Measurements from ENCODE around the gene TLE6.
"Not testable (repeated sequence)": the region's sequence is repeated elsewhere in the genome, so short reads cannot be mapped to it uniquely, and the experiment has no call there.

TLE6 gene

DNA sequence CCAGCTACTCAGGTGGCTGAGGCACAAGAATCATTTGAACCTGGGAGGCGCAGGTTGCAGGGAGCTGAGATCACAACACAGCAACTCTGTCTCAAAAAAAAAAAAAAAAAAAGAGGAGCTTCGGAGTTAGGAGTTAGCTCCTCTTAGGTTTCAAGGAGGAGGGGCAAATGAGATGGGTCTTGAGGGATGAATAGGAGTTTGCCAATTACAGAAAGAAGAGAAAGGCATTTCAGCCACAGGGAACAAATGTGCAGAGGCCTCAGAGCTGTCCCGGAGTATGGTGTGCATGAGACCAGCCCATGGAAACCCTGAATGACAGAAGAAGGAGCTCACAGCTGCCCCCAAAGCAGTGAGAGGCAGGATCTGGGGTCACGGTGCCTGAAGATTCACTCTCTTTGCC lies 27.2 kb downstream of the TLE6 start:
- DNase-seq (ENCODE audit: low read depth) = no peak

DNA sequence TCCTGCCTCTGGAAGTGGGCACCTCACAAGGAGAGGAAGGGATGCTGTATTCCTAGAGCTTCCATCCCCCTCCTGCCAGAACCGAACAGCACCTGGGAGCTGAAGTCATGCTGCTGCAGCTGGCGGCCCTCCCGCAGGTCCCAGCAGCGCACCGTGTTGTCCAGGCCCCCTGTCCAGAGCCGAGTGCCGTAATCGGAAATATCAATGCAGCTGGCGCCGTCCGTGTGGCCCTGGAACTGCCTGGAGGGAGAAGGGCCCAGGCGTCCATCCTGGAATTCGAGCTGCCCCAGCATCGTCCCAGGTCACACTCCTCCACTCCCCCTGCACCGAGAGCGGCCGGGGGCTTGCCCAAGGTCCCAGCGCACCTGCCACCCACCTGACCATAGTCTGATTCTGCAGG lies 28.0 kb downstream of the TLE6 start:
- no peak for DNase-seq (ENCODE audit: low read depth)

DNA sequence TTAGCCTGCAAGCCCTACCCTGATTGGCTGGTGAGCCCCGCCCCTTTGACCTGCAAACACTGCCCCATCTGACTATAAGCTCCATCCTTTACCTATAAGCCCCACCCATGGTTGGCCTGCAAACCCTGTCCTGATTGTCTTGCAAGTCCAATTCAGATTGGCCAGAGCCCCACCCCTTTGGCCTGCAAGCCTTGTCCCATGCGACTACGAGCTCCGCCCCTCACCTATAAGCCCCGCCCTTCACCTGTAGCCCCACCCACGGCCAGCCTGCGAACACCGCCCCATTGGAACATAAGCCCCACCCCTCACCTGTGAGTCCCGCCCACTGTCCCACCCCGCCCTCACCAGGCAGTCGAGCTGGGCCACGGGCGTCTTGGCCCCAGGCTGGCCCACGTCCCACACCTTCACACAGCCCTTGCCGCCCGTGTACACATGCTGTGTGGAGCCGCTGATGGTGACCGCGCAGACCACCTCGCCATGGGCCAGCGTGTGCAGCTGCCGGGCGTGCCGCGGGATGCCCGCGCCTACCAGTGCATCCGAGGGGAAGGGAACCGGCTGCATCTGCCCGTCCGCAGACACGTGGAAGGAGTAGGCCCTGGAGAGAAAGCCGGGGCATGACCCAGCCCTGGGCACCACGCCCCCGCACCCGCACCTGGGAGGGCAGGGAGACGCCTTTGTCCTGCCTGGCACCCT lies 28.9 kb downstream of the TLE6 start:
- no peak for DNase-seq (ENCODE audit: low read depth)

DNA sequence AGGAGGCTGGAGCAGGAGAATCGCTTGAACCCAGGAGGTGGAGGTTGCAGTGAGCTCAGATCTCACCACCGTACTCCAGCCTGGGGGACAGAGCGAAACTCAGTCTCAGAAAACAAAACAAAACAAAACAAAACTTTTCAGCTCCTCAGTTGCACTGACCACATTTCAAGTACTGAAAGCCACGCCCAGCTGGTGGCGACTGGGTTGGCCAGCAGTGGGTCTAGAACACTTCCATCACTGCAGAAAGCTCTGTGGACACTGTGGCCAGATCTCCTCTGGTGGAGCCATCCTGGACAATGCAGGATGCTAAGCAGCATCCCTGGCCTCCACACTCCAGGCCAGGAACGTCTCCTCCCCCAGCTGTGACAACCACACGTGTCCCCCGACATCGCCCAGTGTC lies 30.6 kb downstream of the TLE6 start:
- no peak for DNase-seq (ENCODE audit: low read depth)

DNA sequence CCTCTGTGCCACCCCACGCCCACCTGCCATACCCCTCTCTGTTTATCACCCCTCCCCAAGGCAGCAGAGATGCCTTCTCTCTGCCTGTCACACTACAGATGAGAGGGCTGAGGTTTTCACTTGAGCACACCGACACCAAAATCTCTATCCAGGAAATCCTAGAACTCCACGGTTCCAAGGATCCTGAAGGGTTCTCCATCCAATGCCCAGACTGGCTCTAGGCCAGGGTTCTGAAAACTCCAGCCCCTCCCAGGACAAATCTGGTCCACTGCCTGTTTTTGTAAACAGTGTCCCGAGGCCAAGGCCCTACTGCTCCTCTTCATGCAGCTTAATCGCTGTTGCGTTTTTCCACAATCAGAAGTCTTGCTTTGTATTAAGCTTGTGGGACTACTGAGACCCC lies 31.6 kb downstream of the TLE6 start:
- DNase-seq (ENCODE audit: low read depth) = no peak

DNA sequence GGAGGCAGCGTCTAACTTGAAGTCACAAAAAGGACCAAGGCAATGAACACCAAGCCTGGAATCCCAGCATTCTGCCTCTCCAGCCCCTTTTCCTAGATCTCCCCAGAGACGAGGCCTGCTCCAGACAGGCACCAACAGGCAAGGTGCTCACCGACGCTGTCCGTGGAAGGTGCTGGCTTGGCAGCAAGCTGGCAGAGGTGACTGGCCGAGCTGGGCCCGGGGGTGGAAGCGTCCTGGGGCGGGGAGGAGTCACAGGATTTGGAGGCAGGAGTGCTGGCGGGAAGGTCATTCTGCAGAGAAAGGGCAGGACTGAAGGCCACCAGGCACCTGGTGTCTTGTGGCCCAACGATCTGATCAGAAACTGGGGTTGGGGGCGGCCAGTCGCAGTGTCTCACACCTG lies 33.5 kb downstream of the TLE6 start:
- DNase-seq (ENCODE audit: low read depth) = no peak

DNA sequence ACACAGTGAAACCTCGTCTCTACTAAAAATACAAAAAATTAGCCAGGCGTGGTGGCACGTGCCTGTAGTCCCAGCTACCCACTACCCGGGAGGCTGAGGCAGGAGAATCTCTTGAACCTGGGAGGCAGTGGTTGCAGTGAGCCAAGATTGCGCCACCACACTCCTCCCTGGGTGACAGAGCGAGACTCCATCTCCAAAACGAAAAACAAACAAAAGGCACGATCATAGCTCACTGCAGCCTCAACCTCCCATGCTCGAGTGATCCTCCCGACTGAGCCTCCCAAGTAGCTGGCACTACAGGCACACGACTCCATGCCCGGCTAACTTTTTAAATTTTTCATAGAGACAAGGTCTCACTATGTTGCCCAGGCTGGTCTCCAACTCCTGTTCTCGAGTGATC lies 34.7 kb downstream of the TLE6 start:
- not testable (repeated sequence) for DNase-seq (ENCODE audit: low read depth)

DNA sequence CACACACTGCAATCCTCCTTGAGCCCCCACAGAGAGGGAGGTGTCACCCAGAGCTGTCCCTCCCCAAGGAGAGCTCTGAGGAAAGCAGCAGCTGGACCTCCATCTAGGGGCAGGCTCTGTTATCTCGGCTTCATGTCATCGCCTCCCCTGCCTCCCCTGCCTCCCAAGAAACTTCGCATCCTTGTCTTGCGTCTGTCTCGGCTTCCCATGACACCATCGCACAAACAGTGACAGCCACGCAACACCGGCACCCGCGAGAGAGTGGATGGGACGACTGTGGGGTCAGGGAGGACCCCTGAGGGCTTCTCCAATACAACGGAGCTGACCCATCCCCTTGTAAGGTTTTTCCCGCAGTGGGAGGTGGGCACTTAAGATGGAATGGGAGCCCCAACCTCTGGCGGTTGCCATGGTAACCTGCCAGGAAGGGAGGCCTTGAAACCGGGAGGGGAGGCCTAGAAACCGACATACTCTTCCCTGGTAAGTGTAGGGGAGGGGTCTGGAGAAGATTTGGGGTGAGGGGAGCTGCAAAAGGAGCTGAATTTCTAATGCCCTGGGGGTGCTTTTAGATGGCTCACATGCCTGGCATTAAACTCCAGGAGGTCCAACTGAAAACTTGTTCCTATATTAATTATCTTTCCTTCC lies 35.4 kb downstream of the TLE6 start:
- no peak for DNase-seq (ENCODE audit: low read depth)

DNA sequence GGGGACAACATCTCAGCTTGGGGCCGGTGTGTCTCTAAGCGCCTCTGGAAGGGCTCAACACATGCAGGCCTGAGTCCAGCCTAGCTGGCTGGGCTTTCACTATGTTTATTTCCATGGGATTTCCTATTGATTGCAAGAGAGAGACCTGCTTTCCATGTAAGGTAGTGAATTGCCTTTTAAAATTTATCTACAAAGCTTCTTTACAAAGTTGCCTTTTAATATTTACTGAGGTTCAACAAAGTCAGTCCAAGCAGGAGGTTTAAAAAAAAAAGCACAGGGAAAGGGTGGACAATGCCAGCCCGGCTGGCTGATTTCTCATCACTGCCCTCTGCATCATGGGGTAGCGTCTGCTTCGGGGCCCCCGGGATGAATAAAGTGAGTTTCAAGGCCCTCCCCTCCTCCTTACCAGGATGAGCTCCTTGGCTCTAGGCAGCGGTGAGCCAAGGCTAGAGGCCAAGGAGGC lies 35.9 kb downstream of the TLE6 start:
- no peak for DNase-seq (ENCODE audit: low read depth)

DNA sequence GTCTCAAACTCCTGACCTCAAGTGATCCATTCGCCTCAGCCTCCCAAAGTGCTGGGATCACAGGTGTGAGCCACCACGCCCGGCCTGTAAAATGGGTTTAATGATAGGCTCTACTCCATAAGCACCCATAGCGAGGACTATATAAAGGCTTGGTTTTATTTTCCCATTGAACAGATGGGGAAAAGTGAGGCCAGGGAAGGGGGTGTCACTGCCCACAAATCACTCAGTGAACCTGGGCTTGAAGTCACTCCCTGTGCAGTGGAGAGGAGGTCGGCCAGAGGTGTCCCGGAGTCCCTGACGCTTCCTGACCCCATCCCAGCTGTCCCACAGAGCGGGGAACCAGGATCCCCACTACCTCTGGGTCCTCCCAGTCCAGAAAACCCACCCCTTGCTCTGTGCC lies 36.8 kb downstream of the TLE6 start:
- DNase-seq (ENCODE audit: low read depth) = no peak

DNA sequence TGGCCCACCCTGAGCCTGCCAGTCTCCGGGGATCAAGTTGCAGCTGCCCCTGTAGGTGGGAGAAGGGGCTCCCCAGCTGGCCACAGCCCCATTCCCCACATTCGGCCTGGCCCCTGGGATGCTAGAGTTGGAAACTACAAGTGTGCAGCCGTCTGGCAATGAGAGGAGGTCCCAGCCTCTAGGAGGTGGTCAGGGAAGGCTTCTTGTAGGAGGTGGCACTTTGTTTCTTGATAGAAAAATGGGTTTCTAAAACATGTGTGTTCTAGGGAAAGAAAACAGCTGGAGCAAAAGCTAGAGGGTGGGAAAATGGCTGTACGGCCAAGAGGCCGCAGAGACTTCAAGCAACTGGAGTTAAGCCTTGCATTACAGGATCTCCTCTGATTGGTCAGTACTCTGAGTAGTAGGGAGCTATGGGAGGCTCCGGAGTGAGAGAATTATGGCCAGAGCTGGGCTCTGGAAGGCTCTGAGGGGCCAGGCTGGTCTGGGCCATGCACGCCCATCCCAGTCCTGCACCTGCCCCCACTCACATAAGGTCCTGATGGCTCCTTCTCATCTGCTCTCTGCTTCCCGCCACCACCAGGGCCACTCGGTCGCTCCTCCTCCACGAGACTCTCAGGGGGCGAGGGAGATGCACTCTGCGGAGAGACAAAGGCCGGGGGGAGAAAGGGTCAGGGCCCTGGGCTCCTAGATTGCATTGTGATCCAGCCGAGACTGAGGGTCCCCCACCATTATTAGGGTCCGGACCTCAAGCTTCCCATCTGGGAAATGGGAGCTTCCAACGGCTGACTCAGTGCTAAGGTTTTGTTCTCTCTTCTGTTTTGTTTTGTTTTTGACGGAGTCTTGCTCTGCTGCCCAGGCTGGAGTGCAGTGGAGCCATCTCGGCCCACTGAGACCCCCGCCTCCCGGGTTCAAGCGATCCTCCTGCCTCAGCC lies 38.0 kb downstream of the TLE6 start:
- DNase-seq (ENCODE audit: low read depth) = no peak

DNA sequence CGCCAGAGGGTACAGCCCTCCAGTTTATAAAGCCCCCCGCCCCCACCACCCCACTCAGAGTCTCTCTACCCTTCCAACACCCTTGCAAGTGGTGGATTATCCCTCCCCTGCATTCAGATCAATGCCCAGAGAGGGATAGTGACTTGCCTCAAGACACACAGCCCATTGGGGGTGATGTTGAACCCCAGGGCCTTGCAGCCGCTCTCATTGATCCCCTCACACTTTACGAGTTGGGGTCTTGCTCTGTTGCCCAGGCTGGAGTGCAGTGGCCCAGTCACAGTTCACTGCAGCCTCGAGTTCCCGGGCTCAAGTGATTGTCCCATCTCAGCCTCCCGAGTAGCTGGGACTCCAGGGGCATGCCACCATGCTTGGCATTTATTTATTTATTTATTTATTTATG lies 40.6 kb downstream of the TLE6 start:
- no peak for DNase-seq (ENCODE audit: low read depth)

DNA sequence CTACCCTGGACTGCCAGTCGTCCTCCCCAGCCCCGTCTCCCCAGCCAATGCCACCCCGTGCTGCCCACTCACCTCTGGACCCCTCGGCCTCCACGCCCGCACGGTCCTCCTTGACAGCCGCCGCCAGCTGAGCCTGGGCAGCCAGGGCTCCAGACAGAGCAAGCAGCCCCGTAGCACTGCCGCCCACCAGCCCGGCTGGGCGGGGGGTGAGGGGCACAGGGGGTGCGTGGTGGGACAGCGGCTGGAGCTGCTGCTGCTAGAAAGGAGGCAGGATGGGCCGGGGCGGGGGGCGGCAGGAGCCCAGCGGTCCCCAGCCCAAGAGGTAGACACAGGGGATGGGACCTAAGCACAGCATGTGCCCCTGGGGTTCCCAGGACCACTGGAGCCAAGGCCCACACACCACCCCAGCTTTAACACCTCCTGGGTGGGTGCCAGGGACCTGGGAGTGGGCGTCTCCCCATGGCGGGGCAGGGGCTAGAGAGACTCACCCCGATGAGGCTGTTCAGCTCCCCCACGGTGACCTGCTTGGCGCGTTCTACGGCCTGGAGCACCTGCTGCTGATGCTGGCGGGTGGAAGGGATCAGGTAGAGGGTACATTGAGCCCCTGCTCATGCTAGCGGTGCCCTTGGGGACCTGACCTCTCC lies 42.0 kb downstream of the TLE6 start:
- no peak for DNase-seq (ENCODE audit: low read depth)

DNA sequence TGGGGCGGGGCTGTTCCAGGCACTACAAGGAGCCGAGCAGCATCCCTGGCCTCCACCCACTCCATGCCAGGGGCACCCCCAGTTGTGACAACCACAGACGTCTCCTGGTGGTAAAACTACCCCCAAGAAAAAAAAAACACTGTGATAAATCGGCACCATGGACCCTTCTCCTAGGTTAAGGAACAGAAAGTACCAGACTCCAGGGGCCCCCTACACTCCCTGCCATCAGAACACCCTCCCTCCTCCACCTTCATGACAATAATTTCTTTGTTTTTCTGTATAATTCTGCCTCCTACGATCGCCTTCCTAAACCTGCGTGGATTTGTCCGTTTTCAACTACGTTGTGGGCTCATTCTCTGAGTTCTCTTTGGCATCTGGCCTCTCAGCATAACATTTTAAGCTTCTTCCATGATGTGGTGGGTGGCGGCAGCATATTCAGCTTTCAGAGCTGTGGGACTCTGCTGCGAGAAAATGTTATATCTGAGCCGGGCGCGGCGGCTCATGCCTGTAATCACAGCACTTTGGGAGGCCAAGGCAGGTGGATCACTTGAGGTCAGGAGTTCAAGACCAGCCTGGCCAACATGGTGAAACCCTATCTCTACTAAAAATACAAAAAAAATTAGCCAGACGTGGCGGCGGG lies 43.1 kb downstream of the TLE6 start:
- DNase-seq (ENCODE audit: low read depth) = no peak

DNA sequence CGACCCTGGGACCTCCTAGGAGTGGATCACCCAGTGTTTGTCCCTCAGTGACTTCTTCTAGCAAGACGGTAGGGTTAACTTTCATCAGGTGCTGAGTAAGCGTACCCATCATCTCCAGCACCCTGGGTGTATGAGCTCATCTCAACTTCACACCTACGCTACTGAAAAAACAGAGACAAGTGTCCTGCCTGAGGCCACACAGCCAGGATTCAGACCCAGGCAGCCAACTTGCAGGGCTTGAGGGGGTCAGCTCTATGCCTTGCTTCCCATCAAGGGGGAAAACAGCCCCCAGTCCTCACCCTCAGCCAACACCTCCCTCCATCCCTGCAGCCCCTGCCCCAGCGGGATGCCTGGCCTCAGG lies 47.1 kb downstream of the TLE6 start:
- DNase-seq (ENCODE audit: low read depth) = no peak

DNA sequence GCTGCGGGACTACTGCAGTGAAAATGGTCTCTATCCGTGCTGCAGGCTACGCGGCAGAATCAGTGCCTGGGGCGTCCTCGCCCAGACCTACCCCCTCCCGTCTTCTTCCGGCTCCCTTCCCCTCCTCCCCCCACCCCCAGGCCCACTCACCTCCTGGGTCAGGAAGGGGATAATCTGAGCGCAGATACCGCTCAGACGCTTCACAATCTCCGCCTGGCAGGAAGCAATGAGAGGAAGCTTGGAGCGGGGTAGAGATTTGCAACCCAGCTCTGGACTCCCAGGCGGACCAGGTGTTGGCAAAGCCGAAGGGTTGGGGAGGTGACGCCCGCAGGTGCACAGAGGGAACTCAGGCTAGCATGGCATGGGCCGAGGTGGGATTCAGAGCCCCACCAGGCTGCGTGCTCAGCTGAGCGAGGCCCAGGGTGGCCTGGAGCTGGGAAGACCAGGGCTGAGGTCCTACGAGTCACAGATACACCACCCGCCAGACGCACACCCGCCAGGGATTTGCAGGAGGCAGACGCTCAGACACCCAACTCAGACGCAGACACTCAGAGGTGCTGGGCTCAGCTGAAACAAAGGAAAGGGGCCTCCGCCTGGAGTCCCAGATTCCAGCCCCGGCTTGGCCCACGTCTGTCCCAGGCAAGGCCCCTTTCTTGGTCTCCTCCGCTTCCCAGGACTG lies 47.6 kb downstream of the TLE6 start:
- DNase-seq (ENCODE audit: low read depth) = no peak

DNA sequence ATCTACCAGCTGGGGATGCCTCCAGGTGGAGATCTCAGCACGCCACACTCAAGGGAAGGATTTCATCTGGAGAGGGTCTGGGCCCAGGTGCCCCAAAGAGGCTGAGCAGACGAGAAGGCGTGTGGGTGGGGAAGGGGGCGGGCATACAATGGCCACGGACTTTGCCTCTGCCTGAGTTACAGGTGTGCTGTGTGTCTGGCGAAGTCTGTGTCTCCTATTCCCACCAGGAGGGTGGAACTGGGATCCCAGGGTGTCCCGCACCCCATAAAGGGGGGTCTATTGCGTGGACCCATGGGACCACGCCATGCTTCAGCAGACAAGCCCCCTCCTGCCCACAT lies 48.2 kb downstream of the TLE6 start:
- no peak for DNase-seq (ENCODE audit: low read depth)

DNA sequence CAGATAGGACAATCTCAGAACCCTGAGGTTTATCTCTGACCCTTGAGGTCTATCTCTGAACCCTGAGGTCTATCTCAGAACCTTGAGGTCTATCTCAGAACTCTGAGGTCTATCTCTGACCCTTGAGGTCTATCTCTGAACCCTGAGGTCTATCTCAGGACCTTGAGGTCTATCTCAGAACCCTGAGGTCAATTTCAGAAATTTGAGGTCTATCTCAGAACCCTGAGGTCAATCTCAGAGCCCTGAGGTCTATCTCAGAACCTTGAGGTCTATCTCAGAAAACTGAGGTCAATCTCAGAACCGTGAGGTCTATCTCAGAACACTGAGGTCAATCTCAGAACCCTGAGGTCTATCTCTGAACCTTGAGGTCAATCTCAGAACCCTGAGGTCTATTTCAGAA lies 49.4 kb downstream of the TLE6 start:
- no peak for DNase-seq (ENCODE audit: low read depth)

DNA sequence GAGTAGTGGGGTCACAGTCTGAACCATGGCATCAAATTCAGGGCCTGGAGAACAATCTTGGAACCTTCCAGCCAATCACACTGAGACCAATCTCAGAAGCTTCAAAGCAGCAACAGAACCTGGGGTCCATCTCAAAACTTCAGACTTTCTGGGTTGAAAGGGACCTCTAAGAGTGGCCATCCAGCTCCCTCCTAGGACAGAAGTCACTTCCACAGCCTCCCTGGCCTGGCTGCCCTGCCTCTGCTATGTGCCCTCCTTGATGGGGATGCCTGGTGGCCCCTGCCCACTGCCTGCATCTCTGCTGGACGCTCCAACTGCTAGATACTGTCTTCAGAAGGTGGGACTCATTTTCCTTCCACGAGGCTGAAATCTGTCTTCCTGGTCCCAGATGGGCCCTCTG lies 49.9 kb downstream of the TLE6 start:
- no peak for DNase-seq (ENCODE audit: low read depth)

DNA sequence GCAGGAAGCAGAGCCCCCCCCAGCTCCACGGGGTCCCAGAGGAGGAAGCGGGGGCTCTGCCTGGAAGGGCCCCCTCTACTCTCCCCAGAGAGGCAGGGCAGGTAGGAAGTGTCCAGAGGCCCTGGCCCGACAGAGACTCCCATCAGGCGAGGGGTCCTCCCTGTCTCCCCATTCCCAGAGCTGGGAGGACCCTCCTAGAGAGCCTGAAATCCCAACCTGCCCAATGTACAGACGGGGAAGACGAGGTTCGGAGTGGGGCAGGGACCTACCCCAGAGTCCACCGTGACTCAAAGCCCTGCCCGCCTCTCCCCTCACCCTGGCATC lies 50.6 kb downstream of the TLE6 start:
- no peak for DNase-seq (ENCODE audit: low read depth)

DNA sequence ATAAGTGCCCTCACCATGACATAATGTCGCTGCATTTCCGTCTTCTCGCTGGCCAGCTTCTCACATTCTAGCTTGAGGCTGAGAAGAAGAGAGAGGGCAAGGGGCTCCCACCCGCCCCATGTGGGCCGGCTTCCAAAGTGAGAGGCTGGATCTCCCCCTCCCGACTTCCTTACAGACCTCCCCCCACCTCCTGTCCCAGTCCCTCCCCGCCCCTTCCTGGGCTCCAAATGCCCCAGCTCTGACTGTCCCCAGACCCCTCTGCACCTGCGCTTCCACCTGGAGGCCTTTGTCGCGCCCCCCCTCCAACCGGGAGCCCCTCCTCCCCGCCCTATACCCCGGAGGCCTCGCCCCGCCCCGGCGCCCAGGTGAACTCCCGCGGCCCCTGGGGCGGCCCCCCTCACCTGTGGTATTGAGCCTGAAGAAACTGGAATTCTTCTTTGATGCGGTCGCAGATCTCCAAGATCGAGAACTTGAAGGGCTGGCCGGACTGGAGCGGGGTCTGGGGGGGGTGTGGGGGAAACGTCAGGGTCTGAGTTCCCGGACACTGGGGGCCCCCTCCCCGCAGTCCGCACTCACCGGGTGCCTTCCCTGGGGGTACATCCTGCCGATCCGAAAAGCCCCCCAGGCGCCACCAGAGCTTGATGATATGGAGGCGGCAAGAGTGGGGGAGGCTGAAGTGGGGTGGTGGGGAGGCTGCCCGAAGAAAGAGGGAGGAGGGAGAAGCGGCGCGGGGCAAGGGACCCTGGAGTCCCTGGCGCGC lies 51.1 kb downstream of the TLE6 start:
- no peak for DNase-seq (ENCODE audit: low read depth)

Measured in stimulated activated CD8-positive, alpha-beta memory T cell treated with anti-CD3 and anti-CD28 coated beads, Interleukin-15, amount 100 ng/mL, for 1 hour (primary cell).